ENCODE results near the gene RSPO1.

DNA sequence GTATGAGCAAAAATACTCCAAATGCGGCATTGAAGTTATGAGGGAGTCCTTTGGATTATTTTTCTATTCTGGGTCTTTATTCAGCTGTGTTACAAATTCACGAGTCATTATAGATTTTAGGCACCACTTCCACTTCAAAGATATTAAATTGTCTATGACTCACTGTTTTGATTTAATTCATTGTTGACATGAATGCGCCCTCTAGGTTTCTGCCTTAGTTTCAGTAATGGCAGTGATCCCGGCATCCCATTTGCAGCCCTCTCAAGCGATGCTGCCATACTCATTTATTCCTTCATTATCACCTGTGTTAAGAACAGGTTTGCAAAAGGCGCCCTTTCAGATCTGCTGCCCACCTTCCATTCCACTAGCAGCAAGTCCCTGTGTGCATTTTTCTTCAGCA is 14.0 kb downstream of the RSPO1 start:
- TF ChIP-seq, protein P1, sequence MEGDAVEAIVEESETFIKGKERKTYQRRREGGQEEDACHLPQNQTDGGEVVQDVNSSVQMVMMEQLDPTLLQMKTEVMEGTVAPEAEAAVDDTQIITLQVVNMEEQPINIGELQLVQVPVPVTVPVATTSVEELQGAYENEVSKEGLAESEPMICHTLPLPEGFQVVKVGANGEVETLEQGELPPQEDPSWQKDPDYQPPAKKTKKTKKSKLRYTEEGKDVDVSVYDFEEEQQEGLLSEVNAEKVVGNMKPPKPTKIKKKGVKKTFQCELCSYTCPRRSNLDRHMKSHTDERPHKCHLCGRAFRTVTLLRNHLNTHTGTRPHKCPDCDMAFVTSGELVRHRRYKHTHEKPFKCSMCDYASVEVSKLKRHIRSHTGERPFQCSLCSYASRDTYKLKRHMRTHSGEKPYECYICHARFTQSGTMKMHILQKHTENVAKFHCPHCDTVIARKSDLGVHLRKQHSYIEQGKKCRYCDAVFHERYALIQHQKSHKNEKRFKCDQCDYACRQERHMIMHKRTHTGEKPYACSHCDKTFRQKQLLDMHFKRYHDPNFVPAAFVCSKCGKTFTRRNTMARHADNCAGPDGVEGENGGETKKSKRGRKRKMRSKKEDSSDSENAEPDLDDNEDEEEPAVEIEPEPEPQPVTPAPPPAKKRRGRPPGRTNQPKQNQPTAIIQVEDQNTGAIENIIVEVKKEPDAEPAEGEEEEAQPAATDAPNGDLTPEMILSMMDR (conservative IDR thresholded peaks at IDR 0.05; ENCODE audit: low read depth, low read length): no peak
- no peak for TF ChIP-seq EZH2 (IDR thresholded peaks at IDR 0.05; ENCODE audit: low read length, unreplicated experiment)

Measured in PC-3 (cell line).